AG04450 (cell line): ENCODE results near the gene EDDM13. TPM values are rescaled to one million over a fixed set of nuclear protein-coding genes. Genes with fewer than 3 reads are reported as not detected.

Experiments used
- CTCF ChIA-PET: fragments of 300-600, 350-600 bp; formaldehyde crosslinking; extraction: SDS; loops from one replicate; lab custom pipeline; 2022; ENCODE audit warnings: antibody characterized with exemption, inconsistent platforms; lab: Charles Lee
- POLR2A ChIA-PET: fragments of 350-600 bp; formaldehyde crosslinking; extraction: SDS; loops from one replicate; lab custom pipeline; 2021; ENCODE audit warnings: antibody characterized with exemption, inconsistent platforms; lab: Yijun Ruan, JAX
- DNase-seq: peaks from one replicate; pipeline ENCODE4 v3.0.0-alpha.2; 2011; ENCODE audit warnings: low read depth, low spot score
- H3K27ac ChIP-seq: one replicate; pipeline ENCODE4 v1.5.1; 2012; ENCODE audit warnings: low read depth, low read length, control low read depth
- H3K27me3 ChIP-seq: one replicate; pipeline ENCODE4 v1.6.0; 2012; ENCODE audit warnings: low read length; ENCODE audit not compliant: control insufficient read depth, insufficient read depth
- H3K4me3 ChIP-seq: 2 replicates; pipeline ENCODE4 v1.5.1; 2011; ENCODE audit warnings: mild to moderate bottlenecking, low read depth, low read length, control low read depth
- H3K9me3 ChIP-seq: 2 replicates; pipeline ENCODE4 v1.5.1; 2012; ENCODE audit warnings: low read length; ENCODE audit not compliant: control insufficient read depth, insufficient read depth
- polyA plus RNA-seq: library from polyadenylated mRNA; depleted of rRNA; stranded (reverse); fragments of >200 nt; gene quantifications from 2 replicates; pipeline ENCODE4 v1.2.3, GENCODE V29; 2011
- TF ChIP-seq, protein P1 (sequence below): IDR thresholded peaks from 2 replicates; pipeline ENCODE4 v1.5.1; 2011; ENCODE audit warnings: low read depth, low read length, control low read depth, inconsistent platforms

The EDDM13 gene
- polyA plus RNA-seq, 1 experiment: not detected

DNA sequence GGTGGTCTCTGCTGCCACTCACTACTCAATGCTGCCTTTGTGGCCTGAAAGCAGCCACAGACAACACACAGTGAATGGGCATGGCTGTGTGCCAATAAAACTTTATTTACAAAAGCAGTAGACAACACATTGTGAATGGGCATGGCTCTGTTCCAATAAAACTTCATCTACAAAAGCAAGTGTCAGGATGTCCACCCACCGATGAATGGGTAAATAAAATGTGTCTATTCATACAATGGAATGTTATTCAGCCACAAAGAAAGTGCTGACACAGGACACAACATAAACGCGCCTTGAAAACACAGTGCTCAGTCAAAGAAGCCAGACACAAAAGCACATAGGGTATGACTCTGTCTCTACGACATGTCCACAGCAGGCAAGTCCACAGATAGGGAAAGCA is 22.0 kb downstream of the EDDM13 start:
- no peak for DNase-seq
- H3K27me3 ChIP-seq: no peaks in the 10 kb centered on the region
- ChIA-PET POLR2A (no interaction called here), CTCF (no interaction called here)
- H3K4me3 ChIP-seq: no peak overlapping the region
- TF ChIP-seq, protein P1, sequence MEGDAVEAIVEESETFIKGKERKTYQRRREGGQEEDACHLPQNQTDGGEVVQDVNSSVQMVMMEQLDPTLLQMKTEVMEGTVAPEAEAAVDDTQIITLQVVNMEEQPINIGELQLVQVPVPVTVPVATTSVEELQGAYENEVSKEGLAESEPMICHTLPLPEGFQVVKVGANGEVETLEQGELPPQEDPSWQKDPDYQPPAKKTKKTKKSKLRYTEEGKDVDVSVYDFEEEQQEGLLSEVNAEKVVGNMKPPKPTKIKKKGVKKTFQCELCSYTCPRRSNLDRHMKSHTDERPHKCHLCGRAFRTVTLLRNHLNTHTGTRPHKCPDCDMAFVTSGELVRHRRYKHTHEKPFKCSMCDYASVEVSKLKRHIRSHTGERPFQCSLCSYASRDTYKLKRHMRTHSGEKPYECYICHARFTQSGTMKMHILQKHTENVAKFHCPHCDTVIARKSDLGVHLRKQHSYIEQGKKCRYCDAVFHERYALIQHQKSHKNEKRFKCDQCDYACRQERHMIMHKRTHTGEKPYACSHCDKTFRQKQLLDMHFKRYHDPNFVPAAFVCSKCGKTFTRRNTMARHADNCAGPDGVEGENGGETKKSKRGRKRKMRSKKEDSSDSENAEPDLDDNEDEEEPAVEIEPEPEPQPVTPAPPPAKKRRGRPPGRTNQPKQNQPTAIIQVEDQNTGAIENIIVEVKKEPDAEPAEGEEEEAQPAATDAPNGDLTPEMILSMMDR: no peak
- H3K9me3 ChIP-seq: no peaks in the 10 kb centered on the region
- H3K27ac ChIP-seq: no peak overlapping the region

GRCh38 chr19:56295531-56296455 is 23.2 kb downstream of the EDDM13 start:
- ChIA-PET POLR2A (no interaction called here), CTCF (interaction anchor here (0.8 kb wide), 1 partner anchor 14 kb away, joined by 3 read pairs; no protein-coding TSS in a partner anchor)
- DNase-seq: no peak
- Histone ChIP-seq H3K27ac (no peak overlapping the region), H3K9me3 (no peaks in the 10 kb centered on the region), H3K27me3 (no peaks in the 10 kb centered on the region), H3K4me3 (no peak overlapping the region)
- TF ChIP-seq, protein P1: no peak

GRCh38 chr19:56297010-56297409 is 24.5 kb downstream of the EDDM13 start:
- Histone ChIP-seq H3K27ac (no peak overlapping the region), H3K4me3 (no peak overlapping the region), H3K9me3 (no peaks in the 10 kb centered on the region), H3K27me3 (no peaks in the 10 kb centered on the region)
- POLR2A ChIA-PET: no interaction called here
- TF ChIP-seq, protein P1: no peak
- no peak for DNase-seq
- CTCF ChIA-PET: interaction anchor here (1.1 kb wide), 1 partner anchor 44 kb away, joined by 3 read pairs; no protein-coding TSS in a partner anchor

- no peak overlapping the region for H3K27ac ChIP-seq
- ChIA-PET POLR2A (no interaction called here), CTCF (interaction anchor here (1.0 to 3.1 kb wide), 4 partner anchors 10 to 233 kb away, joined by 3 to 16 read pairs (median 8); no protein-coding TSS in a partner anchor)
- H3K4me3 ChIP-seq: no peak overlapping the region
- no peaks in the 10 kb centered on the region for H3K9me3 ChIP-seq
- TF ChIP-seq, protein P1: no peak
- no peak for DNase-seq
- no peaks in the 10 kb centered on the region for H3K27me3 ChIP-seq
These were observed 27.1 kb downstream of the EDDM13 start for GRCh38 chr19:56299688-56300087.

DNA sequence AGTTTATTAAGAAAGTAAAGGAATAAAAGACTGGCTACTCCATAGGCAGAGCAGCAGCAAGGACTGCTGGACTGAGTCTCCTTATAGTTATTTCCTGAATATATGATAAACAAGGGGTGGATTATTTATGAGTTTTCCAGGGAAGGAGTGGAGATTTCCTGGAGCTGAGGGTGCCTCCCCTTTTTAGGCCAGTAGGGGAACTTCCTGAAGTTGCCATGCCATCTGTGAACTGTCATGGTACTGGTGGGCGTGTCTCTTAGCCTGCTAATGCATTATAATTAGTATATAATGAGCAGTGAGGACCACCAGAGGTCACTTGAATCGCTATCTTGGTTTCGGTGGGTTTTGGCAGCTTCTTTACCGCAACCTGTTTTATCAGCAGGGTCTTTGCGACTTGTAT is 28.6 kb downstream of the EDDM13 start:
- Histone ChIP-seq H3K4me3 (no peak overlapping the region), H3K9me3 (no peaks in the 10 kb centered on the region), H3K27ac (no peak overlapping the region), H3K27me3 (no peaks in the 10 kb centered on the region)
- DNase-seq: no peak
- TF ChIP-seq, protein P1: no peak
- ChIA-PET POLR2A (no interaction called here), CTCF (interaction anchor here (1.2 to 1.3 kb wide), 2 partner anchors 32 to 49 kb away, joined by 3 read pairs; no protein-coding TSS in a partner anchor)
